ACC112 (cell line): ENCODE measurements around the gene LRRC8A.
A peak's percentile ranks its signal among the peaks of the same experiment; 100 is the strongest.
"Not testable (repeated sequence)": the region's sequence is repeated elsewhere in the genome, so short reads cannot be mapped to it uniquely, and the experiment has no call there.

Source experiments
- H2AFZ ChIP-seq: fragments of 200-600 bp; sonication (generic); one replicate; pipeline ENCODE4 v1.6.0; 2017; ENCODE audit warnings: antibody characterized with exemption, low read length; ENCODE audit not compliant: unreplicated experiment
- H3K27ac ChIP-seq: fragments of 200-600 bp; sonication (generic); 2 replicates; pipeline ENCODE4 v1.5.1; 2014; ENCODE audit warnings: low read depth, mild to moderate bottlenecking, antibody characterized with exemption, low read length, moderate library complexity
- H3K27me3 ChIP-seq: fragments of 200-600 bp; sonication (generic); 2 replicates; pipeline ENCODE4 v1.6.1; 2014; ENCODE audit warnings: mild to moderate bottlenecking, antibody characterized with exemption, low read length, moderate library complexity, mixed read lengths; ENCODE audit not compliant: insufficient read depth
- H3K36me3 ChIP-seq: fragments of 200-600 bp; sonication (generic); 2 replicates; pipeline ENCODE4 v1.6.1; 2016; ENCODE audit warnings: mild to moderate bottlenecking, antibody characterized with exemption, low read length, moderate library complexity, mixed read lengths; ENCODE audit not compliant: insufficient read depth
- H3K4me1 ChIP-seq: fragments of 200-600 bp; sonication (generic); one replicate; pipeline ENCODE4 v1.6.1; 2016; ENCODE audit warnings: low read length, mixed read lengths; ENCODE audit not compliant: insufficient read depth, unreplicated experiment, control insufficient read depth
- H3K4me3 ChIP-seq: fragments of 200-600 bp; sonication (generic); 2 replicates; pipeline ENCODE4 v1.5.1; 2014; ENCODE audit warnings: mild to moderate bottlenecking, low read depth, low read length
- H3K79me2 ChIP-seq: fragments of 200-600 bp; sonication (generic); one replicate; pipeline ENCODE4 v1.6.0; 2016; ENCODE audit warnings: low read length; ENCODE audit not compliant: control insufficient read depth, unreplicated experiment, insufficient read depth

LRRC8A gene

GRCh38 chr9:128881884-128882676, at the start of gene LRRC8A, which contains the start of gene KYAT1:
TSS of gene LRRC8A (plus strand) at chr9:128882133. CDS start at chr9:128907165, 25,032 bp downstream.
TSS of gene KYAT1 (minus strand) at chr9:128881950. CDS start at chr9:128845405, 36,545 bp downstream.
- peak within 1 kb of the TSS; percentile 96 for H2AFZ ChIP-seq
- H3K79me2 ChIP-seq, result peaks cover 59% of the 10 kb centered on the region
- H3K27ac ChIP-seq, result peak within 1 kb of the TSS; percentile 69
- H3K4me3 ChIP-seq, result peak within 1 kb of the TSS; percentile 97
- H3K27me3 ChIP-seq, result no peaks in the 10 kb centered on the region
- H3K36me3 ChIP-seq, result no peaks in the 10 kb centered on the region
- H3K4me1 ChIP-seq, result peaks cover 15% of the 10 kb centered on the region

- Histone ChIP-seq H3K36me3 (no peaks in the 10 kb centered on the region), H2AFZ (no peak overlapping the region)
These were observed 48.2 kb upstream of the LRRC8A start for GRCh38 chr9:128833696-128834095.

GRCh38 chr9:128835246-128836210, 46.4 kb upstream of the LRRC8A start:
- Histone ChIP-seq H3K27ac (no peak overlapping the region), H3K79me2 (no peaks in the 10 kb centered on the region), H3K4me1 (peaks cover 2% of the 10 kb centered on the region), H2AFZ (no peak overlapping the region), H3K36me3 (no peaks in the 10 kb centered on the region), H3K4me3 (no peak overlapping the region), H3K27me3 (no peaks in the 10 kb centered on the region)

More at GRCh38 chr9:128833696-128834095, 48.2 kb upstream of the LRRC8A start:
- Histone ChIP-seq H3K27ac (no peak overlapping the region), H3K4me3 (no peak overlapping the region), H3K27me3 (no peaks in the 10 kb centered on the region), H3K4me1 (peaks cover 4% of the 10 kb centered on the region), H3K79me2 (peaks cover 6% of the 10 kb centered on the region)

GRCh38 chr9:128836509-128837145, 45.3 kb upstream of the LRRC8A start:
- no peak overlapping the region for H3K4me3 ChIP-seq
- H2AFZ ChIP-seq, result no peak overlapping the region
- peaks cover 2% of the 10 kb centered on the region for H3K4me1 ChIP-seq
- H3K27ac ChIP-seq, result no peak overlapping the region
- no peaks in the 10 kb centered on the region for H3K27me3 ChIP-seq
- H3K36me3 ChIP-seq, result no peaks in the 10 kb centered on the region
- H3K79me2 ChIP-seq, result no peaks in the 10 kb centered on the region

- H3K27me3 ChIP-seq, result no peaks in the 10 kb centered on the region
- H3K27ac ChIP-seq, result no peak overlapping the region
- H3K36me3 ChIP-seq, result no peaks in the 10 kb centered on the region
- no peak overlapping the region for H3K4me3 ChIP-seq
- no peak overlapping the region for H2AFZ ChIP-seq
- peaks cover 2% of the 10 kb centered on the region for H3K4me1 ChIP-seq
- H3K79me2 ChIP-seq, result no peaks in the 10 kb centered on the region
These were observed 43.6 kb upstream of the LRRC8A start for GRCh38 chr9:128838338-128838737.

- Histone ChIP-seq H3K4me1 (no peaks in the 10 kb centered on the region), H3K4me3 (no peak overlapping the region), H2AFZ (no peak overlapping the region), H3K27me3 (no peaks in the 10 kb centered on the region), H3K79me2 (no peaks in the 10 kb centered on the region), H3K36me3 (no peaks in the 10 kb centered on the region), H3K27ac (no peak overlapping the region)
These were observed 41.4 kb upstream of the LRRC8A start for GRCh38 chr9:128840524-128840923.

GRCh38 chr9:128841694-128842492, 40.0 kb upstream of the LRRC8A start:
- Histone ChIP-seq H3K4me3 (no peak overlapping the region), H3K27ac (no peak overlapping the region), H3K36me3 (no peaks in the 10 kb centered on the region), H3K27me3 (no peaks in the 10 kb centered on the region), H2AFZ (no peak overlapping the region), H3K4me1 (no peaks in the 10 kb centered on the region), H3K79me2 (no peaks in the 10 kb centered on the region)

GRCh38 chr9:128843171-128843570, 38.8 kb upstream of the LRRC8A start:
- not testable (repeated sequence) for H3K36me3 ChIP-seq, H2AFZ ChIP-seq, H3K4me3 ChIP-seq, H3K27ac ChIP-seq, H3K4me1 ChIP-seq, H3K79me2 ChIP-seq, H3K27me3 ChIP-seq

GRCh38 chr9:128845186-128845931, 36.6 kb upstream of the LRRC8A start:
- Histone ChIP-seq H2AFZ (no peak overlapping the region), H3K36me3 (no peaks in the 10 kb centered on the region), H3K4me3 (no peak overlapping the region), H3K27ac (no peak overlapping the region), H3K79me2 (no peaks in the 10 kb centered on the region), H3K4me1 (no peaks in the 10 kb centered on the region), H3K27me3 (no peaks in the 10 kb centered on the region)
